ENCODE measurements around the gene NCL. TPM values are rescaled to one million over a fixed set of nuclear protein-coding genes. Genes with fewer than 3 reads are reported as not detected.

The NCL gene
- total RNA-seq, 1 donor from 2014 or later = 110 TPM

- Histone ChIP-seq H3K4me1 (ENCODE audit: control insufficient read depth in 3 of 3, insufficient read depth in 3 of 3, low read length in 3 of 3) (no peaks in the 10 kb centered on the region), H3K4me3 (ENCODE audit: low read length in 3 of 3) (no peak overlapping the region), H3K27me3 (ENCODE audit: control insufficient read depth in 3 of 3, insufficient read depth in 3 of 3, low read length in 3 of 3) (peaks cover 3 to 5% (median 3%) of the 10 kb centered on the region in 3 donors), H3K9me3 (ENCODE audit: control insufficient read depth in 3 of 3, low read length in 3 of 3) (no peaks in the 10 kb centered on the region), H3K36me3 (ENCODE audit: control insufficient read depth in 3 of 3, insufficient read depth in 3 of 3, low read length in 3 of 3) (no peaks in the 10 kb centered on the region), H3K27ac (ENCODE audit: low read depth, low read length) (no peak overlapping the region), H3K9ac (ENCODE audit: low read depth in 1 of 3, low read length in 3 of 3) (no peak overlapping the region)
These were observed 43.2 kb downstream of the NCL start for GRCh38 chr2:231421051-231421580.

GRCh38 chr2:231418820-231419640 is 45.3 kb downstream of the NCL start:
- H3K9ac ChIP-seq (ENCODE audit: low read depth in 1 of 3, low read length in 3 of 3) = peak overlapping the region in 1 of 3 donors; percentile 16
- no peak overlapping the region for H3K4me3 ChIP-seq (ENCODE audit: low read length in 3 of 3)
- no peaks in the 10 kb centered on the region for H3K9me3 ChIP-seq (ENCODE audit: control insufficient read depth in 3 of 3, low read length in 3 of 3)
- no peaks in the 10 kb centered on the region for H3K4me1 ChIP-seq (ENCODE audit: control insufficient read depth in 3 of 3, insufficient read depth in 3 of 3, low read length in 3 of 3)
- H3K36me3 ChIP-seq (ENCODE audit: control insufficient read depth in 3 of 3, insufficient read depth in 3 of 3, low read length in 3 of 3) = no peaks in the 10 kb centered on the region
- H3K27ac ChIP-seq (ENCODE audit: low read depth, low read length) = no peak overlapping the region
- H3K27me3 ChIP-seq (ENCODE audit: control insufficient read depth in 3 of 3, insufficient read depth in 3 of 3, low read length in 3 of 3) = peaks cover 3 to 7% (median 7%) of the 10 kb centered on the region in 3 donors

- H3K4me1 ChIP-seq (ENCODE audit: control insufficient read depth in 3 of 3, insufficient read depth in 3 of 3, low read length in 3 of 3) = peaks cover 5 to 13% (median 5%) of the 10 kb centered on the region in 3 donors
- H3K9ac ChIP-seq (ENCODE audit: low read depth in 1 of 3, low read length in 3 of 3) = no peak overlapping the region
- H3K9me3 ChIP-seq (ENCODE audit: control insufficient read depth in 3 of 3, low read length in 3 of 3) = no peaks in the 10 kb centered on the region
- peaks cover 7 to 15% (median 14%) of the 10 kb centered on the region in 3 donors for H3K27me3 ChIP-seq (ENCODE audit: control insufficient read depth in 3 of 3, insufficient read depth in 3 of 3, low read length in 3 of 3)
- H3K27ac ChIP-seq (ENCODE audit: low read depth, low read length) = no peak overlapping the region
- no peaks in the 10 kb centered on the region for H3K36me3 ChIP-seq (ENCODE audit: control insufficient read depth in 3 of 3, insufficient read depth in 3 of 3, low read length in 3 of 3)
- H3K4me3 ChIP-seq (ENCODE audit: low read length in 3 of 3) = no peak overlapping the region
These were observed 49.3 kb downstream of the NCL start for GRCh38 chr2:231415029-231415428.

- Histone ChIP-seq H3K4me3 (ENCODE audit: low read length in 3 of 3) (no peak overlapping the region), H3K27me3 (ENCODE audit: control insufficient read depth in 3 of 3, insufficient read depth in 3 of 3, low read length in 3 of 3) (peaks cover 6 to 15% (median 14%) of the 10 kb centered on the region in 3 donors), H3K4me1 (ENCODE audit: control insufficient read depth in 3 of 3, insufficient read depth in 3 of 3, low read length in 3 of 3) (peaks cover 5 to 13% (median 5%) of the 10 kb centered on the region in 3 donors), H3K36me3 (ENCODE audit: control insufficient read depth in 3 of 3, insufficient read depth in 3 of 3, low read length in 3 of 3) (no peaks in the 10 kb centered on the region), H3K27ac (ENCODE audit: low read depth, low read length) (no peak overlapping the region), H3K9me3 (ENCODE audit: control insufficient read depth in 3 of 3, low read length in 3 of 3) (no peaks in the 10 kb centered on the region), H3K9ac (ENCODE audit: low read depth in 1 of 3, low read length in 3 of 3) (no peak overlapping the region)
These were observed 50.3 kb downstream of the NCL start for GRCh38 chr2:231413921-231414476.

GRCh38 chr2:231413456-231413855 is 50.8 kb downstream of the NCL start:
- H3K9ac ChIP-seq (ENCODE audit: low read depth in 1 of 3, low read length in 3 of 3) = no peak overlapping the region
- H3K4me3 ChIP-seq (ENCODE audit: low read length in 3 of 3) = no peak overlapping the region
- no peaks in the 10 kb centered on the region for H3K36me3 ChIP-seq (ENCODE audit: control insufficient read depth in 3 of 3, insufficient read depth in 3 of 3, low read length in 3 of 3)
- peaks cover 4 to 15% (median 11%) of the 10 kb centered on the region in 3 donors for H3K27me3 ChIP-seq (ENCODE audit: control insufficient read depth in 3 of 3, insufficient read depth in 3 of 3, low read length in 3 of 3)
- H3K27ac ChIP-seq (ENCODE audit: low read depth, low read length) = no peak overlapping the region
- H3K4me1 ChIP-seq (ENCODE audit: control insufficient read depth in 3 of 3, insufficient read depth in 3 of 3, low read length in 3 of 3) = peaks cover 5 to 13% (median 5%) of the 10 kb centered on the region in 3 donors
- H3K9me3 ChIP-seq (ENCODE audit: control insufficient read depth in 3 of 3, low read length in 3 of 3) = no peaks in the 10 kb centered on the region

GRCh38 chr2:231412618-231412963 is 51.7 kb downstream of the NCL start:
- H3K4me3 ChIP-seq (ENCODE audit: low read length in 3 of 3) = peak overlapping the region; percentile 58 to 71 (median 68)
- H3K27me3 ChIP-seq (ENCODE audit: control insufficient read depth in 3 of 3, insufficient read depth in 3 of 3, low read length in 3 of 3) = peaks cover 4 to 15% (median 11%) of the 10 kb centered on the region in 3 donors
- no peaks in the 10 kb centered on the region for H3K36me3 ChIP-seq (ENCODE audit: control insufficient read depth in 3 of 3, insufficient read depth in 3 of 3, low read length in 3 of 3)
- no peak overlapping the region for H3K27ac ChIP-seq (ENCODE audit: low read depth, low read length)
- H3K9me3 ChIP-seq (ENCODE audit: control insufficient read depth in 3 of 3, low read length in 3 of 3) = no peaks in the 10 kb centered on the region
- peak overlapping the region in 1 of 3 donors; percentile 66 for H3K9ac ChIP-seq (ENCODE audit: low read depth in 1 of 3, low read length in 3 of 3)
- H3K4me1 ChIP-seq (ENCODE audit: control insufficient read depth in 3 of 3, insufficient read depth in 3 of 3, low read length in 3 of 3) = peaks cover 5 to 13% (median 5%) of the 10 kb centered on the region in 3 donors

- Histone ChIP-seq H3K27me3 (ENCODE audit: control insufficient read depth in 3 of 3, insufficient read depth in 3 of 3, low read length in 3 of 3) (peaks cover 4 to 15% (median 11%) of the 10 kb centered on the region in 3 donors), H3K9me3 (ENCODE audit: control insufficient read depth in 3 of 3, low read length in 3 of 3) (no peaks in the 10 kb centered on the region), H3K4me1 (ENCODE audit: control insufficient read depth in 3 of 3, insufficient read depth in 3 of 3, low read length in 3 of 3) (peaks cover 5 to 13% (median 5%) of the 10 kb centered on the region in 3 donors), H3K9ac (ENCODE audit: low read depth in 1 of 3, low read length in 3 of 3) (peak overlapping the region in 2 of 3 donors; percentile 51 to 66), H3K36me3 (ENCODE audit: control insufficient read depth in 3 of 3, insufficient read depth in 3 of 3, low read length in 3 of 3) (no peaks in the 10 kb centered on the region), H3K27ac (ENCODE audit: low read depth, low read length) (no peak overlapping the region), H3K4me3 (ENCODE audit: low read length in 3 of 3) (peak overlapping the region; percentile 58 to 71 (median 68))
These were observed 52.3 kb downstream of the NCL start for GRCh38 chr2:231411831-231412617.

GRCh38 chr2:231411237-231411636 is 53.0 kb downstream of the NCL start:
- Histone ChIP-seq H3K36me3 (ENCODE audit: control insufficient read depth in 3 of 3, insufficient read depth in 3 of 3, low read length in 3 of 3) (no peaks in the 10 kb centered on the region), H3K4me1 (ENCODE audit: control insufficient read depth in 3 of 3, insufficient read depth in 3 of 3, low read length in 3 of 3) (peaks cover 5 to 13% (median 5%) of the 10 kb centered on the region in 3 donors), H3K27ac (ENCODE audit: low read depth, low read length) (no peak overlapping the region), H3K9me3 (ENCODE audit: control insufficient read depth in 3 of 3, low read length in 3 of 3) (no peaks in the 10 kb centered on the region), H3K27me3 (ENCODE audit: control insufficient read depth in 3 of 3, insufficient read depth in 3 of 3, low read length in 3 of 3) (peaks cover 4 to 15% (median 11%) of the 10 kb centered on the region in 3 donors), H3K9ac (ENCODE audit: low read depth in 1 of 3, low read length in 3 of 3) (no peak overlapping the region), H3K4me3 (ENCODE audit: low read length in 3 of 3) (no peak overlapping the region)

GRCh38 chr2:231410293-231411004 is 53.8 kb downstream of the NCL start:
- H3K36me3 ChIP-seq (ENCODE audit: control insufficient read depth in 3 of 3, insufficient read depth in 3 of 3, low read length in 3 of 3) = no peaks in the 10 kb centered on the region
- H3K27ac ChIP-seq (ENCODE audit: low read depth, low read length) = no peak overlapping the region
- peaks cover 4 to 15% (median 11%) of the 10 kb centered on the region in 3 donors for H3K27me3 ChIP-seq (ENCODE audit: control insufficient read depth in 3 of 3, insufficient read depth in 3 of 3, low read length in 3 of 3)
- no peaks in the 10 kb centered on the region for H3K9me3 ChIP-seq (ENCODE audit: control insufficient read depth in 3 of 3, low read length in 3 of 3)
- no peak overlapping the region for H3K4me3 ChIP-seq (ENCODE audit: low read length in 3 of 3)
- peaks cover 5 to 15% (median 5%) of the 10 kb centered on the region in 3 donors for H3K4me1 ChIP-seq (ENCODE audit: control insufficient read depth in 3 of 3, insufficient read depth in 3 of 3, low read length in 3 of 3)
- H3K9ac ChIP-seq (ENCODE audit: low read depth in 1 of 3, low read length in 3 of 3) = no peak overlapping the region
